A549 (cell line): ENCODE measurements around the gene LMX1B. TPM values are rescaled to one million over a fixed set of nuclear protein-coding genes. Genes with fewer than 3 reads are reported as not detected.

Experiments
- ATAC-seq, 2 experiments: fragments of 200-7000 bp in 1 of 2; fragments of >200 bp in 1 of 2; cut with Nextera tagmentation in 1 of 2; cut with Tn5 transposase in 1 of 2; 3 replicates each; pipeline versions ENCODE4 v1.8.0 to v1.9.1; 2018 to 2020; ENCODE audit warnings: mild to moderate bottlenecking in 1 of 2, moderate library complexity in 1 of 2
- CTCF ChIA-PET: fragments of 300-600 bp; sonication (Branson Sonifier 250); formaldehyde crosslinking; extraction: SDS; loops from one replicate; lab custom pipeline; 2021; ENCODE audit warnings: antibody characterized with exemption, inconsistent platforms; lab: Yijun Ruan, JAX
- POLR2A ChIA-PET: fragments of 350-600 bp; formaldehyde crosslinking; extraction: SDS; loops from one replicate; lab custom pipeline; 2021; ENCODE audit warnings: antibody characterized with exemption, inconsistent platforms; lab: Yijun Ruan, JAX
- DNase-seq, 2 experiments: peaks; one replicate each; pipeline versions ENCODE4 v3.0.0 to v3.0.0-alpha.2; 2011 to 2016; ENCODE audit warnings: low read depth in 1 of 2, low spot score in 1 of 2
- FAIRE-seq: peaks from 2 replicates; lab custom pipeline; 2011; peaks lifted over from hg19 to GRCh38; lab: Jason Lieb, UNC
- H3K27ac ChIP-seq, 2 experiments: fragments of >200 bp; sonication (Bioruptor Twin); formaldehyde crosslinking; 3 replicates each; pipeline ENCODE4 v1.5.1; 2016 to 2017
- H3K4me1 ChIP-seq: fragments of >200 bp; sonication (Bioruptor Twin); formaldehyde crosslinking; 3 replicates; pipeline ENCODE4 v1.6.1; 2016
- H3K4me2 ChIP-seq: fragments of >200 bp; sonication (Bioruptor Twin); formaldehyde crosslinking; 3 replicates; pipeline ENCODE4 v1.6.1; 2016
- H3K4me3 ChIP-seq: fragments of >200 bp; sonication (Bioruptor Twin); formaldehyde crosslinking; 3 replicates; pipeline ENCODE4 v1.5.1; 2016
- H3K9me3 ChIP-seq: fragments of >200 bp; sonication (Bioruptor Twin); formaldehyde crosslinking; 3 replicates; pipeline ENCODE4 v1.6.1; 2016
- BHLHE40 ChIP-seq: IDR thresholded peaks from 2 replicates; pipeline ENCODE4 v1.6.1; 2012; ENCODE audit warnings: low read depth, low read length, inconsistent platforms
- CBX2 ChIP-seq: fragments of 200-600 bp; sonication (generic); IDR thresholded peaks from 2 replicates; pipeline ENCODE4 v1.6.1; 2016; ENCODE audit warnings: low read depth, mild to moderate bottlenecking, borderline replicate concordance
- CEBPB ChIP-seq, 2 experiments: fragments of >200 bp in 1 of 2; sonication (Bioruptor Twin) in 1 of 2; formaldehyde crosslinking in 1 of 2; IDR thresholded peaks; 2 replicates each; pipeline ENCODE4 v1.6.1; 2012 to 2016
- CHD2 ChIP-seq: fragments of 150-350 bp; IDR thresholded peaks from 2 replicates; pipeline ENCODE4 v1.6.1; 2014; ENCODE audit warnings: low read length; ENCODE audit not compliant: partially characterized antibody
- CHD4 ChIP-seq: fragments of 200-600 bp; sonication (generic); IDR thresholded peaks from 2 replicates; pipeline ENCODE4 v1.6.1; 2016; ENCODE audit warnings: antibody characterized with exemption, mild to moderate bottlenecking, borderline replicate concordance
- EHF ChIP-seq: fragments of 250-450 bp; sonication (Bioruptor Pico); IDR thresholded peaks from 2 replicates; pipeline ENCODE4 v1.5.0; 2020; ENCODE audit warnings: mild to moderate bottlenecking
- EP300 ChIP-seq, 2 experiments: fragments of >200 bp; sonication (Bioruptor Twin); formaldehyde crosslinking; IDR thresholded peaks; 2 replicates in 1 of 2; 3 replicates in 1 of 2; pipeline ENCODE4 v1.6.1; 2016 to 2017
- ESRRA ChIP-seq: fragments of 150-350 bp; IDR thresholded peaks from 2 replicates; pipeline ENCODE4 v1.6.1; 2014; ENCODE audit warnings: mild to moderate bottlenecking, low read length, borderline replicate concordance
- FOSB ChIP-seq: fragments of 250-450 bp; sonication (Bioruptor Pico); IDR thresholded peaks from 2 replicates; pipeline ENCODE4 v1.5.0; 2020; ENCODE audit warnings: mild to moderate bottlenecking, moderate library complexity
- FOXS1 ChIP-seq: fragments of 250-450 bp; sonication (Bioruptor Pico); IDR thresholded peaks from 2 replicates; pipeline ENCODE4 v1.5.0; 2020; ENCODE audit warnings: mild to moderate bottlenecking, moderate library complexity
- GATA3 ChIP-seq: IDR thresholded peaks from 2 replicates; pipeline ENCODE4 v1.6.1; 2012; ENCODE audit warnings: borderline replicate concordance
- HOXA7 ChIP-seq: fragments of 250-450 bp; sonication (Bioruptor Pico); IDR thresholded peaks from 2 replicates; pipeline ENCODE4 v1.5.0; 2020; ENCODE audit warnings: mild to moderate bottlenecking, moderate library complexity
- KDM5A ChIP-seq: fragments of 200-600 bp; sonication (generic); IDR thresholded peaks from 2 replicates; pipeline ENCODE4 v1.6.1; 2016; ENCODE audit warnings: antibody characterized with exemption, mild to moderate bottlenecking
- MAZ ChIP-seq: fragments of 150-350 bp; IDR thresholded peaks from 2 replicates; pipeline ENCODE4 v1.6.1; 2014; ENCODE audit warnings: antibody characterized with exemption, low read depth, low read length, borderline replicate concordance
- NPAS2 ChIP-seq: fragments of 250-450 bp; sonication (Bioruptor Pico); IDR thresholded peaks from 2 replicates; pipeline ENCODE4 v1.8.0; 2022; ENCODE audit warnings: mild to moderate bottlenecking, moderate library complexity, borderline replicate concordance
- NR3C1 ChIP-seq: fragments of >200 bp; sonication (Bioruptor Twin); formaldehyde crosslinking; IDR thresholded peaks from 3 replicates; pipeline ENCODE4 v1.6.1; 2017
- PHF8 ChIP-seq: fragments of 200-600 bp; sonication (generic); IDR thresholded peaks from 2 replicates; pipeline ENCODE4 v1.6.1; 2016; ENCODE audit warnings: low read depth, mild to moderate bottlenecking, antibody characterized with exemption, moderate library complexity, borderline replicate concordance
- RFX5 ChIP-seq: fragments of 450-650 bp; IDR thresholded peaks from 2 replicates; pipeline ENCODE4 v1.7.1; 2014; ENCODE audit warnings: antibody characterized with exemption, mild to moderate bottlenecking, moderate library complexity
- RNF2 ChIP-seq: fragments of 200-600 bp; sonication (generic); IDR thresholded peaks from 2 replicates; pipeline ENCODE4 v1.6.1; 2016; ENCODE audit warnings: low read depth, mild to moderate bottlenecking, antibody characterized with exemption, moderate library complexity, borderline replicate concordance
- SREBF2 ChIP-seq: fragments of 450-650 bp; IDR thresholded peaks from 2 replicates; pipeline ENCODE4 v1.6.1; 2014; ENCODE audit warnings: mild to moderate bottlenecking, moderate library complexity
- ZC3H11A ChIP-seq: fragments of 450-650 bp; IDR thresholded peaks from 2 replicates; pipeline ENCODE4 v1.6.1; 2014; ENCODE audit warnings: antibody characterized with exemption, mild to moderate bottlenecking
- ZSCAN20 ChIP-seq: fragments of 250-450 bp; sonication (Bioruptor Pico); IDR thresholded peaks from 2 replicates; pipeline ENCODE4 v1.8.0; 2022; ENCODE audit warnings: mild to moderate bottlenecking, moderate library complexity
- WGBS: methylation state at CpG from one replicate; pipeline ENCODE4 v1.1.6; 2017; ENCODE audit errors: missing lambda C conversion rate; 5-methylcytosine and 5-hydroxymethylcytosine counted together
- polyA plus RNA-seq, 4 experiments: library from polyadenylated mRNA; depleted of rRNA in 3 of 4; stranded (reverse); fragments of >200 nt; fragmentation: RNase III in 1 of 4; extraction: RNeasy Plus Mini Kit Qiagen cat#74134 plus additional on column Dnase treatment in 1 of 4; gene quantifications; 2 replicates in 3 of 4; 3 replicates in 1 of 4; pipeline ENCODE4 v1.2.3, GENCODE V29; 2011 to 2017
- TF ChIP-seq, protein P1 (sequence below): fragments of 450-650 bp; IDR thresholded peaks from 2 replicates; pipeline ENCODE4 v1.6.1; 2014; ENCODE audit warnings: antibody characterized with exemption
- TF ChIP-seq, protein P2 (sequence below): fragments of >200 bp; sonication (Bioruptor Twin); formaldehyde crosslinking; IDR thresholded peaks from 2 replicates; pipeline ENCODE4 v1.6.1; 2016
- TF ChIP-seq, protein P3 (sequence below): fragments of 250-450 bp; sonication (Bioruptor Pico); IDR thresholded peaks from 2 replicates; pipeline ENCODE4 v1.5.0; 2021; ENCODE audit warnings: mild to moderate bottlenecking, moderate library complexity, borderline replicate concordance

The LMX1B gene
- polyA plus RNA-seq, 2 of the 4 experiments (the other 2 are of a cell fraction): 0.41 to 0.56 TPM

DNA sequence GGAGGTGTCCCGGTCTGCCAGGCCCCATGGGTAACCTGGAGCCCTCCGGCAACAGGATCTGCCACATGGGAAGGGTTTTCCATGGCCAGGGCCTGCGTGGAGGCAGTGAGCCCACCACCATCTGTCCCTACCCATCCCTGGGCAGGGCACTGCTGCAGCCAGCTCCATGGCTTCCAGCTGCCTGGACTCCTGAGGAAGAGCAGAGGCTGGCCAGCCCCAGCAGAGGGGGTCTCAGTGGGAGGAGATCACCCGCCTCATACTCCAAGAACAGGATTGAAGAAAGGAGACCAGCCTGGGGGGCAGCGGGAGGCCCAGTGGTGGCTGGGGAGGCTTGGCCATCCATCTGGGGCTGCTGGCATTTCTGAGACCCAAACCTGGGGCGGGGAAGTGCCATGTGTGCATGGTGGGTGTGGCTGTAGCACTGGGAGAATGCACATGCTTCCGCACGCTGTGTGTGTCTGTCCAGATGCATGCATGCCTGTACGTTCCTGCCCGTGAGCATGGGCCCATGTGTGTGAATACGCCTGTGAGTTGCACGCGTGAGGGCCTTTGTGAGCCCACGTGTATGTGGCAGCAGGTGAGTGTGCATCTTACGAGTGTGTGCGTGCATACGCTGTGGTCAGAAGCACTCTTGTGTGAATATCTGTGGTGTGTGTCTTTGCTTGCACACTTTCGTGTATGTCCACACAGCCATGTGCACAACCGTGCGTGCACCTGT, 78.5 kb downstream of the LMX1B start:
- DNase-seq: no peak
- no peak for FAIRE-seq
- no peak overlapping the region for H3K27ac ChIP-seq
- no peaks in the 10 kb centered on the region for H3K9me3 ChIP-seq
- 83% methylated on average over 18 of the region's 20 CpGs for WGBS
- ChIA-PET CTCF (interaction anchor here (0.6 to 4.4 kb wide), 4 partner anchors 12 to 585 kb away, joined by 3 to 102 read pairs (median 30); no protein-coding TSS in a partner anchor), POLR2A (no interaction called here)
- no peaks in the 10 kb centered on the region for H3K4me1 ChIP-seq
- H3K4me3 ChIP-seq: no peak overlapping the region
- TF ChIP-seq PHF8 (no peak), CHD2 (no peak), ESRRA (no peak), CEBPB (IDR thresholded peaks at IDR 0.05) (no peak), SREBF2 (no peak), NPAS2 (no peak), EP300 (IDR thresholded peaks at IDR 0.05) (no peak), GATA3 (no peak), BHLHE40 (no peak), MAZ (no peak), ZSCAN20 (CRISPR knock-in tag) (no peak), RNF2 (no peak)
- TF ChIP-seq, protein P1, sequence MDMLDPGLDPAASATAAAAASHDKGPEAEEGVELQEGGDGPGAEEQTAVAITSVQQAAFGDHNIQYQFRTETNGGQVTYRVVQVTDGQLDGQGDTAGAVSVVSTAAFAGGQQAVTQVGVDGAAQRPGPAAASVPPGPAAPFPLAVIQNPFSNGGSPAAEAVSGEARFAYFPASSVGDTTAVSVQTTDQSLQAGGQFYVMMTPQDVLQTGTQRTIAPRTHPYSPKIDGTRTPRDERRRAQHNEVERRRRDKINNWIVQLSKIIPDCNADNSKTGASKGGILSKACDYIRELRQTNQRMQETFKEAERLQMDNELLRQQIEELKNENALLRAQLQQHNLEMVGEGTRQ: no peak
- TF ChIP-seq, protein P2, sequence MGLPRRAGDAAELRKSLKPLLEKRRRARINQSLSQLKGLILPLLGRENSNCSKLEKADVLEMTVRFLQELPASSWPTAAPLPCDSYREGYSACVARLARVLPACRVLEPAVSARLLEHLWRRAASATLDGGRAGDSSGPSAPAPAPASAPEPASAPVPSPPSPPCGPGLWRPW: no peak
- no peak for ATAC-seq
- H3K4me2 ChIP-seq: no peak overlapping the region

DNA sequence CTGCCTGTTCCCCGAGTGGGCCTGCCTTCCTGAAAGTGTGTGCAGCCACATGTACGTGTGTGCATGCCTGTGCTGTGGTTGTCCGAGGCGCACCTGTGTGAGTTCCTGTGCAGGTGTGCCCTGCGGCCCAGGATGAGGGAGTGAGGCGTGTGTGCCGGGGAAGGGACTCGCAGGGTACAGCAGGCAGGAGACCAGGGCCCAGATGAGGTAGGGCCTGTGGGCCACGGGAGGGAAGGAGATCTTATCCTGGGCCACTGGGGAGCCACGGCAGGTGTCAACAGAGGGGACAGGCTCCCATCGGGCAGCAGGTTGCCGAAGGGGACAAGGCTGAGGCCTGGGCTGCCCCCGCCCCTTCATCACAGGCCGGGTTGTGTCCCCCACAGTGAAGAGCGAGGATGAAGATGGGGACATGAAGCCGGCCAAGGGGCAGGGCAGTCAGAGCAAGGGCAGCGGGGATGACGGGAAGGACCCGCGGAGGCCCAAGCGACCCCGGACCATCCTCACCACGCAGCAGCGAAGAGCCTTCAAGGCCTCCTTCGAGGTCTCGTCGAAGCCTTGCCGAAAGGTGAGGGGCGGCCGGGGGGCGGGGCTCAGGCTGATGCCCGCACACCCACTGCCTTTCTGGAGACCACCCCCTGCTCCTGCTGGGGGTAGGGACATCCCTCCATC, 79.2 kb downstream of the LMX1B start:
- no peak overlapping the region for H3K4me3 ChIP-seq
- no peak for TF ChIP-seq CEBPB (IDR thresholded peaks at IDR 0.05)
- TF ChIP-seq NR3C1: no peak
- TF ChIP-seq HOXA7 (CRISPR knock-in tag): no peak
- no peak for TF ChIP-seq FOSB (CRISPR knock-in tag)
- TF ChIP-seq CHD4: no peak
- TF ChIP-seq RFX5: no peak
- no peak for TF ChIP-seq ZC3H11A
- TF ChIP-seq, protein P3, sequence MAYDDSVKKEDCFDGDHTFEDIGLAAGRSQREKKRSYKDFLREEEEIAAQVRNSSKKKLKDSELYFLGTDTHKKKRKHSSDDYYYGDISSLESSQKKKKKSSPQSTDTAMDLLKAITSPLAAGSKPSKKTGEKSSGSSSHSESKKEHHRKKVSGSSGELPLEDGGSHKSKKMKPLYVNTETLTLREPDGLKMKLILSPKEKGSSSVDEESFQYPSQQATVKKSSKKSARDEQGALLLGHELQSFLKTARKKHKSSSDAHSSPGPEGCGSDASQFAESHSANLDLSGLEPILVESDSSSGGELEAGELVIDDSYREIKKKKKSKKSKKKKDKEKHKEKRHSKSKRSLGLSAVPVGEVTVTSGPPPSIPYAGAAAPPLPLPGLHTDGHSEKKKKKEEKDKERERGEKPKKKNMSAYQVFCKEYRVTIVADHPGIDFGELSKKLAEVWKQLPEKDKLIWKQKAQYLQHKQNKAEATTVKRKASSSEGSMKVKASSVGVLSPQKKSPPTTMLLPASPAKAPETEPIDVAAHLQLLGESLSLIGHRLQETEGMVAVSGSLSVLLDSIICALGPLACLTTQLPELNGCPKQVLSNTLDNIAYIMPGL (CRISPR knock-in tag): no peak
- TF ChIP-seq FOXS1 (CRISPR knock-in tag): no peak
- no peak for TF ChIP-seq CBX2
- TF ChIP-seq, protein P1: no peak
- no peak for TF ChIP-seq KDM5A
- no peak for TF ChIP-seq MAZ
- no peak for TF ChIP-seq EHF
- no peak for TF ChIP-seq ZSCAN20 (CRISPR knock-in tag)
- TF ChIP-seq, all 56 proteins: peak for 0
- ATAC-seq (no peak), FAIRE-seq (no peak), DNase-seq (no peak)
- ChIA-PET POLR2A (no interaction called here), CTCF (interaction anchor here (1.0 kb wide), 1 partner anchor 10 kb away, joined by 4 read pairs; no protein-coding TSS in a partner anchor)
- H3K4me2 ChIP-seq: no peak overlapping the region
- H3K4me1 ChIP-seq: no peaks in the 10 kb centered on the region
- no peak overlapping the region for H3K27ac ChIP-seq
- no peaks in the 10 kb centered on the region for H3K9me3 ChIP-seq
- WGBS: 86% methylated on average over 28 of the region's 32 CpGs
